Hepatocyte (in vitro differentiated cells): Measurements from ENCODE around the gene PHKG2. TPM values are rescaled to one million over a fixed set of nuclear protein-coding genes. Genes with fewer than 3 reads are reported as not detected.

ENCODE experiments used
- DNase-seq: peaks from one replicate; pipeline ENCODE4 v3.0.0-alpha.2; 2016; ENCODE audit warnings: low spot score
- H2AFZ ChIP-seq: fragments of 200-600 bp; sonication (generic); 2 replicates; pipeline ENCODE4 v1.6.0; 2016; ENCODE audit warnings: antibody characterized with exemption, mild to moderate bottlenecking
- H3K27ac ChIP-seq: fragments of 200-600 bp; sonication (generic); 2 replicates; pipeline ENCODE4 v1.5.1; 2016; ENCODE audit warnings: mild to moderate bottlenecking
- H3K27me3 ChIP-seq: fragments of 200-600 bp; sonication (generic); 2 replicates; pipeline ENCODE4 v1.6.1; 2016
- H3K36me3 ChIP-seq: fragments of 200-600 bp; sonication (generic); replicated peaks from 2 replicates; pipeline ENCODE4 v1.5.1; 2016; ENCODE audit warnings: low read depth; ENCODE audit not compliant: insufficient read depth
- H3K4me1 ChIP-seq: fragments of 200-600 bp; sonication (generic); 2 replicates; pipeline ENCODE4 v1.5.1; 2016; ENCODE audit warnings: mild to moderate bottlenecking, moderate library complexity; ENCODE audit not compliant: insufficient read depth
- H3K4me2 ChIP-seq: fragments of 200-600 bp; sonication (generic); 2 replicates; pipeline ENCODE4 v1.6.0; 2016
- H3K4me3 ChIP-seq: fragments of 200-600 bp; sonication (generic); 2 replicates; pipeline ENCODE4 v1.5.1; 2016; ENCODE audit warnings: mild to moderate bottlenecking
- H3K79me2 ChIP-seq: fragments of 200-600 bp; sonication (generic); 2 replicates; pipeline ENCODE4 v1.6.0; 2017; ENCODE audit warnings: mild to moderate bottlenecking
- H3K9me2 ChIP-seq: fragments of 200-600 bp; sonication (generic); replicated peaks from 2 replicates; pipeline ENCODE4 v1.6.0; 2017; ENCODE audit warnings: mild to moderate bottlenecking; ENCODE audit not compliant: insufficient read depth
- H3K9me3 ChIP-seq: fragments of 200-600 bp; sonication (generic); 2 replicates; pipeline ENCODE4 v1.5.1; 2016; ENCODE audit warnings: low read depth, mild to moderate bottlenecking
- H4K20me1 ChIP-seq: fragments of 200-600 bp; sonication (generic); 2 replicates; pipeline ENCODE4 v1.6.0; 2016; ENCODE audit warnings: mild to moderate bottlenecking; ENCODE audit not compliant: insufficient read depth, poor library complexity, severe bottlenecking
- EZH2 ChIP-seq: fragments of 200-600 bp; sonication (generic); IDR thresholded peaks from 2 replicates; pipeline ENCODE4 v1.6.1; 2016; ENCODE audit warnings: antibody characterized with exemption, mild to moderate bottlenecking, borderline replicate concordance
- EZH2phosphoT487 ChIP-seq: fragments of 200-600 bp; sonication (generic); IDR thresholded peaks from one replicate; pipeline ENCODE4 v1.6.1; 2018; ENCODE audit warnings: antibody characterized with exemption, mild to moderate bottlenecking, low read depth, moderate library complexity; ENCODE audit not compliant: unreplicated experiment, severe bottlenecking
- WGBS: methylation state at CpG from one replicate; pipeline ENCODE4 v1.1.6; 2016; ENCODE audit warnings: low lambda C conversion rate; ENCODE audit errors: missing lambda C conversion rate; 5-methylcytosine and 5-hydroxymethylcytosine counted together
- polyA plus RNA-seq: library from polyadenylated mRNA; unstranded; fragments of >200 nt; fragmentation: Nextera tagmentation; extraction: Ambion mirVana; gene quantifications from 2 replicates; pipeline ENCODE4 v1.2.1, GENCODE V29; 2016
- total RNA-seq: library from RNA; depleted of rRNA; stranded (reverse); fragments of >200 nt; gene quantifications from 2 replicates; pipeline ENCODE4 v1.2.3, GENCODE V29; 2014
- TF ChIP-seq, protein P1 (sequence below): fragments of 200-600 bp; sonication (generic); IDR thresholded peaks from 2 replicates; pipeline ENCODE4 v1.5.1; 2016; ENCODE audit warnings: antibody characterized with exemption, mild to moderate bottlenecking; ENCODE audit not compliant: poor library complexity

The PHKG2 gene
- total and polyA plus RNA-seq, 2 experiments from 2014 or later, result 28.0 to 39.5 TPM

DNA sequence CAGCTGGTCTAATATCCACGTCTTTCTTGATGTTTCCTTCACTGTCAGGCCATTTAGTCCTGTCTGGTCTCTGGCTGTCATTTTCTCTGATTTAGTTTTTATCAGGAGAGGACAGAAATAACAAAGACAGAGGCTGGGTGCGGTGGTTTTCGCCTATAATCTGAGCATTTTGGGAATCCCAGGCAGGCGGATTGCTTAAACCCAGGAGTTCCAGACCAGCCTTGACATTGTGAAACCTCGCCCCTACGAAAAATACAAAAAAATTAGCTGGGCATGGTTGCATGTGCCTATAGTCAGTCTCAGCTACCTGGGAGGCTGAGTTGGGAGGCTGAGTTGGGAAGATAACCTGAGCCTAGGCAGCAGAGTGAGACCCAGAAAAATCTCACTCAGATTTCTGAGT lies 42.2 kb upstream of the PHKG2 start:
- H3K36me3 ChIP-seq, result peaks cover 8% of the 10 kb centered on the region
- H4K20me1 ChIP-seq, result peaks cover 20% of the 10 kb centered on the region
- peaks cover 57% of the 10 kb centered on the region for H3K79me2 ChIP-seq

DNA sequence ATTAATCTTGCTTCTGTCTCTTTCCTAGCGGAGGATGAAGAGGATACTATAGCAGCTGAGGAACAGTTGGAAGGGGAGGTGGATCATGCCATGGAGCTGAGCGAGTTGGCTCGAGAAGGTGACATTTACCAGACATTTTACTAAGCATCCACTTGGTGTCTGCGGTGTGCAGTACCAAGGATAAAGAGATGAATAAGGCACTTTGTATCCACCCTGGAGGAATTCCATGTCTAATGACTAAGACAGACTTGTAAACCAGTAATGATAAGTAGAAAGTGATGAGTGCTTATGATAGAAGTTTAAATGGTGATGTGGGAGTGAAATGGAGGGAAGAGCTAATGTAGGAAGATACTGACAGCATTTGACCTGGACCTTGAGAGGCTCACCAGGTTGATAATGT lies 37.3 kb upstream of the PHKG2 start:
- H3K36me3 ChIP-seq, result peaks cover 8% of the 10 kb centered on the region
- TF ChIP-seq EZH2 (no peak), EZH2phosphoT487 (no peak)
- TF ChIP-seq, protein P1, sequence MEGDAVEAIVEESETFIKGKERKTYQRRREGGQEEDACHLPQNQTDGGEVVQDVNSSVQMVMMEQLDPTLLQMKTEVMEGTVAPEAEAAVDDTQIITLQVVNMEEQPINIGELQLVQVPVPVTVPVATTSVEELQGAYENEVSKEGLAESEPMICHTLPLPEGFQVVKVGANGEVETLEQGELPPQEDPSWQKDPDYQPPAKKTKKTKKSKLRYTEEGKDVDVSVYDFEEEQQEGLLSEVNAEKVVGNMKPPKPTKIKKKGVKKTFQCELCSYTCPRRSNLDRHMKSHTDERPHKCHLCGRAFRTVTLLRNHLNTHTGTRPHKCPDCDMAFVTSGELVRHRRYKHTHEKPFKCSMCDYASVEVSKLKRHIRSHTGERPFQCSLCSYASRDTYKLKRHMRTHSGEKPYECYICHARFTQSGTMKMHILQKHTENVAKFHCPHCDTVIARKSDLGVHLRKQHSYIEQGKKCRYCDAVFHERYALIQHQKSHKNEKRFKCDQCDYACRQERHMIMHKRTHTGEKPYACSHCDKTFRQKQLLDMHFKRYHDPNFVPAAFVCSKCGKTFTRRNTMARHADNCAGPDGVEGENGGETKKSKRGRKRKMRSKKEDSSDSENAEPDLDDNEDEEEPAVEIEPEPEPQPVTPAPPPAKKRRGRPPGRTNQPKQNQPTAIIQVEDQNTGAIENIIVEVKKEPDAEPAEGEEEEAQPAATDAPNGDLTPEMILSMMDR, result no peak
- 92% methylated on average over 4 of the region's 4 CpGs for WGBS
- H3K27ac ChIP-seq, result no peak overlapping the region
- H2AFZ ChIP-seq, result no peak overlapping the region
- peaks cover 6% of the 10 kb centered on the region for H4K20me1 ChIP-seq
- H3K4me2 ChIP-seq, result no peak overlapping the region
- no peaks in the 10 kb centered on the region for H3K9me2 ChIP-seq
- no peak overlapping the region for H3K4me3 ChIP-seq
- peaks cover 25% of the 10 kb centered on the region for H3K79me2 ChIP-seq
- H3K27me3 ChIP-seq, result no peaks in the 10 kb centered on the region
- DNase-seq, result no peak
- H3K9me3 ChIP-seq, result no peaks in the 10 kb centered on the region
- no peaks in the 10 kb centered on the region for H3K4me1 ChIP-seq

More for the DNA sequence above, 42.2 kb upstream of the PHKG2 start:
- no peak overlapping the region for H3K27ac ChIP-seq
- no peak overlapping the region for H3K4me3 ChIP-seq
- WGBS, result 94% methylated on average over 6 of the region's 6 CpGs
- TF ChIP-seq EZH2phosphoT487 (no peak), EZH2 (no peak)
- TF ChIP-seq, protein P1, result no peak
- DNase-seq, result no peak
- H3K27me3 ChIP-seq, result no peaks in the 10 kb centered on the region
- no peaks in the 10 kb centered on the region for H3K9me3 ChIP-seq
- no peaks in the 10 kb centered on the region for H3K9me2 ChIP-seq
- H3K4me1 ChIP-seq, result no peaks in the 10 kb centered on the region
- no peak overlapping the region for H3K4me2 ChIP-seq
- H2AFZ ChIP-seq, result no peak overlapping the region

DNA sequence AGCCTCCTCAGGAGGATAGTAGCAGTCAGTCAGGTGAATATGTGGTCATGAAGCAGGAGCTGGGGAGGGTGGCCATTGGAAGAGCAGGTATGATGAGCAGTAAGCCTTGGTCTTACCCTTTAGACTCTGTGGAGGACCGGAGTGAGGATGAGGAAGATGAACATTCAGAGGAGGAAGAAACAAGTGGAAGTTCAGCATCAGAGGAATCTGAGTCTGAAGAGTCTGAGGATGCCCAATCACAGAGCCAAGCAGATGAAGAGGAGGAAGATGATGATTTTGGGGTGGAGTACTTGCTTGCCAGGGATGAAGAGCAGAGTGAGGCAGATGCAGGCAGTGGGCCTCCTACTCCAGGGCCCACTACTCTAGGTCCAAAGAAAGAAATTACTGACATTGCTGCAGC lies 36.5 kb upstream of the PHKG2 start:
- Histone ChIP-seq H3K9me3 (no peaks in the 10 kb centered on the region), H3K9me2 (no peaks in the 10 kb centered on the region), H3K27ac (no peak overlapping the region), H3K4me3 (no peak overlapping the region), H3K36me3 (peaks cover under 1% of the 10 kb centered on the region), H3K4me2 (no peak overlapping the region), H3K79me2 (peaks cover 22% of the 10 kb centered on the region), H3K4me1 (no peaks in the 10 kb centered on the region), H2AFZ (no peak overlapping the region), H4K20me1 (peaks cover 7% of the 10 kb centered on the region), H3K27me3 (no peaks in the 10 kb centered on the region)
- WGBS, result 100% methylated on average over 1 of the region's 1 CpG
- DNase-seq, result no peak
- TF ChIP-seq, protein P1, result no peak
- TF ChIP-seq EZH2phosphoT487 (no peak), EZH2 (no peak)
